Activated T-cell treated with anti-CD3 and anti-CD28 coated beads, Interleukin-2, amount 50 U/mL, for 72 hours (primary cell): Measurements from ENCODE around the gene DDX11. TPM values are rescaled to one million over a fixed set of nuclear protein-coding genes. Genes with fewer than 3 reads are reported as not detected.
A peak's percentile ranks its signal among the peaks of the same experiment; 100 is the strongest.
"Not testable (repeated sequence)": the region's sequence is repeated elsewhere in the genome, so short reads cannot be mapped to it uniquely, and the experiment has no call there.

Source experiments
- ATAC-seq, 2 donors: fragments of 150-1000 bp; cut with Tn5 transposase; replicated peaks in 1 of 2; 2 replicates each; pipeline ENCODE4 v1.10.0; 2021; ENCODE audit warnings: moderate library complexity in 2 of 2, mild to moderate bottlenecking in 1 of 2
- DNase-seq, 2 donors: peaks; one replicate each; pipeline ENCODE4 v3.0.0; 2021 to 2022; ENCODE audit warnings: mixed read lengths in 1 of 2
- H3K27ac Mint-ChIP-seq: one replicate; pipeline ENCODE4 v1.8.0; 2022; ENCODE audit warnings: mild to moderate bottlenecking, moderate library complexity, mixed read lengths
- H3K27me3 Mint-ChIP-seq: one replicate; pipeline ENCODE4 v1.8.0; 2022; ENCODE audit warnings: low read depth, mixed read lengths
- H3K36me3 Mint-ChIP-seq, 2 donors: one replicate each; pipeline ENCODE4 v1.8.0; 2022; ENCODE audit warnings: mixed read lengths in 2 of 2, mild to moderate bottlenecking in 1 of 2; ENCODE audit not compliant: insufficient read depth in 2 of 2
- H3K4me1 Mint-ChIP-seq: one replicate; pipeline ENCODE4 v1.8.0; 2022; ENCODE audit warnings: low read depth, mixed read lengths
- H3K4me3 Mint-ChIP-seq, 2 donors: one replicate each; pipeline ENCODE4 v1.8.0; 2022; ENCODE audit warnings: mild to moderate bottlenecking in 2 of 2, mixed read lengths in 2 of 2, moderate library complexity in 2 of 2
- H3K9me3 Mint-ChIP-seq, 2 donors: one replicate each; pipeline ENCODE4 v1.8.0; 2022; ENCODE audit warnings: mixed read lengths in 2 of 2
- total RNA-seq, 2 donors: library from RNA; stranded (reverse); gene quantifications; one replicate each; pipeline ENCODE4 v1.2.3, GENCODE V29; 2022

DDX11 gene
- total RNA-seq: 100 to 1,000 TPM; 131 to 144 TPM

DNA sequence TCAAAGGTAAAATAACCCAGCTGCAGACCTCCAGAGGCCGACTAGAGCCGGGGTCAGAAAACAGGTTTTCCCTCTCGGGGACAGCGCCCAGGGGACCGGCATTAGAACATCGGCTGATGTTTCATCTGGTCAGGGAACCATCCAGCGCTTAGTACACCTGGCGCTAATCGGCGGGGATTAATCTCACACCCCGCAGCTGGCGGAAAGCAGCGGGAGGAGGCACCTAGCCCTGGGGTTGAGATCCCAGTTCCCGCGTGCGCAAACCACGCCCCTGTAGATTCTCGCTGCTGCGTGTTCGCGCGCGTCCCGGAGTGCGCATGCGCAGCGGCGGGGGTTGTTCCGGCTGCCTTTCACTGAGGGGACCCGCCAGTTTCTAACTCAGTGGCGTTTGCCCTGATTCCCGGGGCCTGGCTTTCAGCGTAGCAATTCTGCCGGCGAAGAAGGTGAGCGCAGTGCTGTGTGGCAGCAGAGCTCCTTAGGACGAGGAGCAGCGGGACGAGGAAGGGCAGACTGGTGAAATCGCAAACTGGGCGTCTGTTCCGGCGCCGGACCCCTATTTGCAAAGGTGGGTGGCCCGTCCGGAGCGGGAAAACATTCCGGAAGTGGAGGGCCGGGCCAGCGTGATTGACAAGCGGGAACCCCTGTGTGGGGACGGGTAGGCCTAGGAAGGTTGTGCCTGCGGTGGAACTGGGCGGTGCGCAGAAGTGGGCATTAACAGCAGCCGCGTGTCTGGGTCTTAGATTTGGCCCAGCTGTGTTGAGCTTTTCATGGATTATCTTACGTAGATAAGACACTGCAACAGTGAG is at the start of gene DDX11:
Gene DDX11, plus strand, starts transcription at position 334 of the 806 bp plus-strand sequence. CDS start 4,534 bp downstream, outside the sequence.
- ATAC-seq: peak; percentile 94 to 95
- Mint-ChIP-seq H3K27ac (peak within 1 kb of the TSS; percentile 83), H3K36me3 (peaks cover 12% of the 10 kb centered on the region in 2 donors), H3K4me3 (peak within 1 kb of the TSS; percentile 95 to 97), H3K4me1 (peaks cover 40% of the 10 kb centered on the region)
- H3K27me3 Mint-ChIP-seq, H3K9me3 Mint-ChIP-seq: not testable (repeated sequence)
- peak; percentile 92 to 93 for DNase-seq

GRCh38 chr12:31026202-31026601 is 47.5 kb upstream of the DDX11 start:
- H3K27ac Mint-ChIP-seq: no peak overlapping the region
- no peaks in the 10 kb centered on the region for H3K27me3 Mint-ChIP-seq
- no peaks in the 10 kb centered on the region for H3K9me3 Mint-ChIP-seq
- DNase-seq (no peak), ATAC-seq (no peak)
- H3K4me3 Mint-ChIP-seq: no peak overlapping the region
- H3K36me3 Mint-ChIP-seq: no peaks in the 10 kb centered on the region
- no peaks in the 10 kb centered on the region for H3K4me1 Mint-ChIP-seq

DNA sequence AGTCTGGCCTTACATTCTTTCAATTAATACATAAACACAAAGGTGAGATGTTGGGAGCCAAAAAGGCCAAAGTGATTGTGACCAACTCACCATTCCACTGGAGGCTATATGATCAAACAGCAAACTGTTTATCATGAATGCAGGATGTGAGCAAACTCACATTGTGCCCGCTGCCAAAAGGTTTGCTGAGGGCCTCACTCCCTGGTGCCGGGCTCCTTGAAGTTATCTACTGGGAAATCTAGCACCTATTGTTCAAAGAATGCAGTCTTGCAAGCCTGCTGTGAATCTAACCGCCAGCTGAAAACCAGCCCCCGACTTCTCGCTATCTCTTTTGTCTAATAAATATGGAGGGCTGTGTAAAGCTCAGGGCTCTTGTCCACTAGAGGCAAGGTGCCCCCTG is 46.7 kb upstream of the DDX11 start:
- H3K27me3 Mint-ChIP-seq, H3K36me3 Mint-ChIP-seq, H3K9me3 Mint-ChIP-seq, H3K4me1 Mint-ChIP-seq, DNase-seq, ATAC-seq, H3K27ac Mint-ChIP-seq, H3K4me3 Mint-ChIP-seq: not testable (repeated sequence)

- Mint-ChIP-seq H3K27ac (no peak overlapping the region), H3K4me3 (no peak overlapping the region), H3K36me3 (no peaks in the 10 kb centered on the region), H3K4me1 (no peaks in the 10 kb centered on the region), H3K27me3 (no peaks in the 10 kb centered on the region), H3K9me3 (no peaks in the 10 kb centered on the region)
- no peak for ATAC-seq
- no peak for DNase-seq
Measured at GRCh38 chr12:31029468-31029867, 44.2 kb upstream of the DDX11 start.

- Mint-ChIP-seq H3K27me3 (no peaks in the 10 kb centered on the region), H3K4me3 (no peak overlapping the region), H3K4me1 (no peaks in the 10 kb centered on the region), H3K27ac (no peak overlapping the region), H3K36me3 (no peaks in the 10 kb centered on the region), H3K9me3 (no peaks in the 10 kb centered on the region)
- no peak for DNase-seq
- ATAC-seq: no peak
Measured at GRCh38 chr12:31029916-31030562, 43.6 kb upstream of the DDX11 start.

DNA sequence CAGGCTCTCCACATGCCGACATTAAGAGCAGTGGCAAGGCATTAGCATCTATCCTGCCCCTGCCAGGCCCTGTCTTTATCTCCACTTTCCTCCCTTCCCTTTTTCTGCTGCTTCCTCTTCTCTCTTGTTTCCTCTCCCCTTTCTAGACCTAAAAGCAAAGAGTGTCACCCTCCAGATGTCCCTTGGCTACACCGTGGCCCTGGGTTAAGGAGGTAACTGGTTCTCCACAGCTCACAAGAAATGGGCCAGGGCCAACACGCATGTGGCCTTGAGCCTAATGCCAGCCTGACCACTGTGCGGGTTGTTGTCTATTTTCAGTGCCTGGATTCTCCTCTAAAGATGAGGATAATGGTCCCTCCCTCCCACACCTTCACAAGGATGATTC is 41.7 kb upstream of the DDX11 start:
- no peaks in the 10 kb centered on the region for H3K4me1 Mint-ChIP-seq
- H3K4me3 Mint-ChIP-seq: no peak overlapping the region
- no peak for ATAC-seq
- no peak for DNase-seq
- no peak overlapping the region for H3K27ac Mint-ChIP-seq
- no peaks in the 10 kb centered on the region for H3K27me3 Mint-ChIP-seq
- no peaks in the 10 kb centered on the region for H3K36me3 Mint-ChIP-seq
- no peaks in the 10 kb centered on the region for H3K9me3 Mint-ChIP-seq

DNA sequence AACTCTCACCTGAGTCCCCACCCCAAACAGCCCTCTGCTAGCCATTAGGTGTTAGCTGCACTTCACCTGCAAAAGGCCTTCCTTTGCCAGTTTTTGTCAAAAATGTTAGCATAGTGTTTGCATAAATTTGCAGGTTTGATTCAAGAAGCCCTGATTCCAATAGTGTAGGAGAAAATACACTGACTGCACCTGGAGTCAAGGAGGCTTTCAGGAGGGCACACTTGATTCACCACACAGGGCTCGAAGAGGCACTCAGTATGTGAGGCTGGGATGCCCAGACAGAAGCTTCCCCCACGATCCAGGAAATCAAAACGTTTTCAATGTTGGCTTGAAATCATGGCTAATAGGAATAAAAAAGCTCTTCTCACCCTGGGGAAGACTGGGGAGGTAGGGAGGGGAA is 40.5 kb upstream of the DDX11 start:
- Mint-ChIP-seq H3K9me3 (no peaks in the 10 kb centered on the region), H3K27ac (no peak overlapping the region), H3K4me1 (no peaks in the 10 kb centered on the region), H3K27me3 (peaks cover 3% of the 10 kb centered on the region), H3K36me3 (no peaks in the 10 kb centered on the region), H3K4me3 (no peak overlapping the region)
- ATAC-seq: no peak
- DNase-seq: no peak

GRCh38 chr12:31033681-31034080 is 40.0 kb upstream of the DDX11 start:
- Mint-ChIP-seq H3K36me3 (no peaks in the 10 kb centered on the region), H3K27me3 (peaks cover 8% of the 10 kb centered on the region), H3K9me3 (no peaks in the 10 kb centered on the region), H3K4me3 (no peak overlapping the region), H3K4me1 (no peaks in the 10 kb centered on the region), H3K27ac (no peak overlapping the region)
- ATAC-seq: no peak
- no peak for DNase-seq

DNA sequence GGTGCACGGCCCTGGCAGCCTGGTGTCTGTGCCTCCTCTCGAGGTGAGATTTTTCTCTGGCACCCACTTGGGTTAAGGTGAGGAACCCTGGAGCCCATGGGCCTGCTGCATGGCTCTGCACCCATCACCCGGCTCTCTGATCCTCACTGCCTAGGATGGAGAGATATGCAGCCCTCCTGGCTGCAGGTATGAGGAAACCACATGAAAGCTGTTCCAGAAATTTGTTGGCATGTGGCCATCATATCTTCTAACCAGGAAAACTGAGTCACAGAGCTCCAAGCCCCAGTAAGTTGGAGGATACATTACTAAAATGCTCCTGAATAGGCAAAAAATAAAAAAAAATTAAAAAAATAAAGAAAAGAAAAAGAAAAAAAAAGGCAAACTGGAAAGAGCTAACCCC is 39.3 kb upstream of the DDX11 start:
- H3K4me1 Mint-ChIP-seq: no peaks in the 10 kb centered on the region
- no peak overlapping the region for H3K27ac Mint-ChIP-seq
- H3K4me3 Mint-ChIP-seq: no peak overlapping the region
- no peaks in the 10 kb centered on the region for H3K9me3 Mint-ChIP-seq
- no peak for ATAC-seq
- no peak for DNase-seq
- H3K27me3 Mint-ChIP-seq: peaks cover 12% of the 10 kb centered on the region
- no peaks in the 10 kb centered on the region for H3K36me3 Mint-ChIP-seq

GRCh38 chr12:31035226-31035625 is 38.4 kb upstream of the DDX11 start:
- no peak overlapping the region for H3K4me3 Mint-ChIP-seq
- no peaks in the 10 kb centered on the region for H3K4me1 Mint-ChIP-seq
- H3K27me3 Mint-ChIP-seq: peaks cover 12% of the 10 kb centered on the region
- no peaks in the 10 kb centered on the region for H3K9me3 Mint-ChIP-seq
- H3K36me3 Mint-ChIP-seq: no peaks in the 10 kb centered on the region
- DNase-seq: no peak
- H3K27ac Mint-ChIP-seq: no peak overlapping the region
- no peak for ATAC-seq

- H3K27me3 Mint-ChIP-seq: peaks cover 12% of the 10 kb centered on the region
- H3K4me1 Mint-ChIP-seq: no peaks in the 10 kb centered on the region
- no peak overlapping the region for H3K27ac Mint-ChIP-seq
- H3K4me3 Mint-ChIP-seq: no peak overlapping the region
- H3K36me3 Mint-ChIP-seq: no peaks in the 10 kb centered on the region
- H3K9me3 Mint-ChIP-seq: no peaks in the 10 kb centered on the region
- ATAC-seq (no peak), DNase-seq (no peak)
Measured at GRCh38 chr12:31035967-31036665, 37.5 kb upstream of the DDX11 start.

DNA sequence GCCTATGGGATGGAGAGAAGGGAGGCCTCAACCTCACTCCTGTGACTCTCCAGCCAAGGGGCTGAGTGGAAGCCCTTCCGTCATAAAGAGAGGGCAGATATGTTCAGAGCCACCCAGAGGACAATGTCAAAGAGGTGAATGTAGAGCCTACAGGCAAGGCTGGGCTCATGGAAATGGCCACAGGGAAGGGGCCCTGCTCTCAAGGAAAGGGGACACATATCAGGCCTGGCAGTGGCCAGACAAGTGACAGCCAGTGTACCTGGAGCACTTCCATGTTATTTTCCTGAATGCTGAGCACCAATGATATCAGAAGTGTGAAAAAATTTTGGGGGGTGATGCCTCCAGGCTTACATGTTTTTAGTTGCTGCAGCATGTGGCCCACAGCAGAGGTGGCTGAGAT is 36.6 kb upstream of the DDX11 start:
- H3K27me3 Mint-ChIP-seq: peaks cover 12% of the 10 kb centered on the region
- ATAC-seq (no peak), DNase-seq (no peak)
- H3K27ac Mint-ChIP-seq: no peak overlapping the region
- no peaks in the 10 kb centered on the region for H3K9me3 Mint-ChIP-seq
- no peak overlapping the region for H3K4me3 Mint-ChIP-seq
- H3K4me1 Mint-ChIP-seq: no peaks in the 10 kb centered on the region
- H3K36me3 Mint-ChIP-seq: no peaks in the 10 kb centered on the region

GRCh38 chr12:31037931-31038330 is 35.7 kb upstream of the DDX11 start:
- DNase-seq (no peak), ATAC-seq (no peak)
- Mint-ChIP-seq H3K27ac (no peak overlapping the region), H3K36me3 (no peaks in the 10 kb centered on the region), H3K27me3 (peaks cover 12% of the 10 kb centered on the region), H3K4me3 (no peak overlapping the region), H3K9me3 (no peaks in the 10 kb centered on the region), H3K4me1 (no peaks in the 10 kb centered on the region)
